Gastrocnemius medialis (tissue), 4 donors: ENCODE data around the gene OMG. TPM values are rescaled to one million over a fixed set of nuclear protein-coding genes. Genes with fewer than 3 reads are reported as not detected.

ENCODE experiments used
- ATAC-seq, 2 donors: fragments of 150-250 bp; one replicate each; pipeline ENCODE4 v1.9.1; 2016
- DNase-seq, 2 donors: peaks; one replicate each; pipeline ENCODE4 v3.0.0-alpha.2; 2019
- H3K27ac ChIP-seq, 4 donors: fragments of 200-600 bp; sonication (generic); 1 replicate in 1 of 4; 2 replicates in 3 of 4; pipeline ENCODE4 v1.5.1; 2016 to 2018; ENCODE audit warnings: mild to moderate bottlenecking in 2 of 4, moderate library complexity in 1 of 4
- H3K27me3 ChIP-seq, 3 donors: fragments of 200-600 bp; sonication (generic) in 2 of 3; 1 replicate in 1 of 3; 2 replicates in 2 of 3; pipeline versions ENCODE4 v1.5.1 to v1.6.0; 2016 to 2019; ENCODE audit warnings: mild to moderate bottlenecking in 1 of 3, moderate library complexity in 1 of 3
- H3K36me3 ChIP-seq, 2 donors: fragments of 200-600 bp; sonication (generic) in 1 of 2; one replicate each; pipeline ENCODE4 v1.5.1; 2017 to 2018
- H3K4me1 ChIP-seq, 2 donors: fragments of 200-600 bp; sonication (generic) in 1 of 2; one replicate each; pipeline ENCODE4 v1.5.1; 2016 to 2017; ENCODE audit warnings: mild to moderate bottlenecking in 2 of 2
- H3K4me3 ChIP-seq, 4 donors: fragments of 200-600 bp; sonication (generic) in 3 of 4; 1 replicate in 1 of 4; 2 replicates in 3 of 4; pipeline ENCODE4 v1.5.1; 2016 to 2019; ENCODE audit warnings: mild to moderate bottlenecking in 2 of 4
- H3K9me3 ChIP-seq, 3 donors: fragments of 200-600 bp; sonication (generic) in 2 of 3; 1 replicate in 1 of 3; 2 replicates in 2 of 3; pipeline ENCODE4 v1.5.1; 2016 to 2019
- POLR2A ChIP-seq, 2 donors: fragments of 450-650 bp; IDR thresholded peaks; one replicate each; pipeline ENCODE4 v1.6.1; 2017; ENCODE audit warnings: antibody characterized with exemption in 2 of 2, mild to moderate bottlenecking in 2 of 2, moderate library complexity in 2 of 2
- in situ Hi-C, 4 donors: fragments of 200-750 bp; cut with MboI; loops; one replicate each; pipeline versions ENCODE4 v1.15.0 to v1.8.0; 2017; ENCODE audit warnings: low sequenced_read_pairs in 4 of 4
- intact Hi-C: fragments of 100-400 bp; cut with DNase I; formaldehyde crosslinking; loops from one replicate; pipeline ENCODE4 v1.15.1; 2023; ENCODE audit warnings: low total_unique reads
- total RNA-seq, 4 donors: library from RNA; depleted of rRNA; stranded (reverse); fragments of >200 nt; gene quantifications; one replicate each; pipeline versions ENCODE4 v1.1.0 to v1.2.3, GENCODE V29; 2016
- TF ChIP-seq, protein P1 (sequence below), 5 experiments: fragments of 450-650 bp in 3 of 5; fragments of 200-600 bp in 2 of 5; sonication (generic) in 2 of 5; IDR thresholded peaks in 4 of 5; conservative IDR thresholded peaks in 1 of 5; 1 replicate in 4 of 5; 2 replicates in 1 of 5; pipeline ENCODE4 v1.5.1; 2016 to 2019; ENCODE audit warnings: antibody characterized with exemption in 5 of 5, mild to moderate bottlenecking in 3 of 5, moderate library complexity in 3 of 5

Gene OMG
- total RNA-seq, 4 donors from 2014 or later: not detected

DNA sequence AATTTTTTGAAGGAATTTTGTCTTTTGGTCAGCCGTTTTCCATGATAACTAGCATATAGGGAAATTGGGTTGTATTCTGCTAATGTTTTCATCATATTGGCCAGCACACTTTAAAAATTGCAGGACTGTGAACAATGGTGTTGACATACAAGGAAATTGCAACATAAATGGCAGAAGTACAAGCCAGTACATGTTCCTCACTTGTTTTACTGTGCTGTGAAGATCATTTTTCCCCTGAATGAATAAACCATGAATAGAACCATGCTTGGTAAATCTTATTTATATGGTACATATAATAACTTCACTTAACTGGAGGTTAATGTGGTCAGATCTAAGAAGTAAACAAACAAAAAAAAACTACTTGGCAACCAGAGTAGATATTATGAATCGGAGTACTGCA lies 22.8 kb downstream of the OMG start:
- no peaks in the 10 kb centered on the region for H3K36me3 ChIP-seq
- H3K9me3 ChIP-seq: no peaks in the 10 kb centered on the region
- no peak for DNase-seq
- no peak for TF ChIP-seq POLR2A (IDR thresholded peaks at IDR 0.05)
- TF ChIP-seq, protein P1, sequence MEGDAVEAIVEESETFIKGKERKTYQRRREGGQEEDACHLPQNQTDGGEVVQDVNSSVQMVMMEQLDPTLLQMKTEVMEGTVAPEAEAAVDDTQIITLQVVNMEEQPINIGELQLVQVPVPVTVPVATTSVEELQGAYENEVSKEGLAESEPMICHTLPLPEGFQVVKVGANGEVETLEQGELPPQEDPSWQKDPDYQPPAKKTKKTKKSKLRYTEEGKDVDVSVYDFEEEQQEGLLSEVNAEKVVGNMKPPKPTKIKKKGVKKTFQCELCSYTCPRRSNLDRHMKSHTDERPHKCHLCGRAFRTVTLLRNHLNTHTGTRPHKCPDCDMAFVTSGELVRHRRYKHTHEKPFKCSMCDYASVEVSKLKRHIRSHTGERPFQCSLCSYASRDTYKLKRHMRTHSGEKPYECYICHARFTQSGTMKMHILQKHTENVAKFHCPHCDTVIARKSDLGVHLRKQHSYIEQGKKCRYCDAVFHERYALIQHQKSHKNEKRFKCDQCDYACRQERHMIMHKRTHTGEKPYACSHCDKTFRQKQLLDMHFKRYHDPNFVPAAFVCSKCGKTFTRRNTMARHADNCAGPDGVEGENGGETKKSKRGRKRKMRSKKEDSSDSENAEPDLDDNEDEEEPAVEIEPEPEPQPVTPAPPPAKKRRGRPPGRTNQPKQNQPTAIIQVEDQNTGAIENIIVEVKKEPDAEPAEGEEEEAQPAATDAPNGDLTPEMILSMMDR (IDR thresholded peaks at IDR 0.05 in 4 of 5, conservative IDR thresholded peaks at IDR 0.05 in 1 of 5): no peak
- peak; percentile 80 to 81 for ATAC-seq
- intact Hi-C loops: no loop called here
- H3K27me3 ChIP-seq: no peaks in the 10 kb centered on the region
- H3K27ac ChIP-seq: no peak overlapping the region
- no peak overlapping the region for H3K4me3 ChIP-seq
- peaks cover 2 to 7% of the 10 kb centered on the region in 2 donors for H3K4me1 ChIP-seq
- in situ Hi-C loops: no loop called here

DNA sequence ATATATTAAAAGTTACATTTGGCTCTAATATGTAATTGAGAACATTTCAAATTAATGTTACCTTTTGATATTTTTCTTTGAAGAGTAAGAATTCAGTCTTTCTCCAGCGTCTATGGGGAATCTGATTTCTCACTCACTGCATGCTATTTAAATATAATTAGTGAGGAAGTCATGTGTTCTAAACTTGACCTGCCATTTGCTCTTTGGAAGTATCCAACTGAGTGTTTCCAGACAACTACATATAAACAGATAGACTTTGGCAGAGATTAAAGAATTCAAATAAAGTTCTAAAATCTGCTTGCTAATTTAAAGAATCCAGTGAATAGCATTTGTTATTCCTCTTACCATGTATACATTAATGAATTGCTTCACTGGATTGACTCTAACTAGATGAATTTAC lies 23.5 kb downstream of the OMG start:
- TF ChIP-seq POLR2A (IDR thresholded peaks at IDR 0.05): no peak
- TF ChIP-seq, protein P1 (IDR thresholded peaks at IDR 0.05 in 4 of 5, conservative IDR thresholded peaks at IDR 0.05 in 1 of 5): no peak
- no peak for ATAC-seq
- Histone ChIP-seq H3K4me1 (peaks cover 2 to 10% of the 10 kb centered on the region in 2 donors), H3K36me3 (no peaks in the 10 kb centered on the region), H3K27me3 (no peaks in the 10 kb centered on the region), H3K4me3 (no peak overlapping the region), H3K27ac (no peak overlapping the region), H3K9me3 (no peaks in the 10 kb centered on the region)
- intact Hi-C loops: no loop called here
- in situ Hi-C loops: no loop called here
- no peak for DNase-seq

DNA sequence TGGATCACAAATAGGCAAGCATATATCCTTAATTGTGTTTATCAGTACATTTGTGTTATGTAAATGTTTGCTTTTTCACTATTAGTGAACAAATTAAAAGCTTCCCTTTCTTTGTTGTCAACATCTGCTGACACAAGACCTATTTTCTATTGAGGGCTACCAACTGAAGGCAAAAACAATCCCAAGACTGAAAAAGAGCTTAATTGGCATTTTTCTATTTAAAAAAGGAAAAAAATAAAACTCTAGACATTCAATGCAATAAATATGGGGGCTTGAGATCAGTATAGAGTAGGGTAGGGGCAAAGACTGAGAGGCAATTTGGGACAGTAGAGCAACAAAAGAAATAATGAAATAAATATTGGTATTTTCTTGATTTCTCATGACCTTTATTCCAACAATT lies 24.2 kb downstream of the OMG start:
- H3K4me1 ChIP-seq: peaks cover 2 to 10% of the 10 kb centered on the region in 2 donors
- ATAC-seq: no peak
- in situ Hi-C loops: no loop called here
- no peak overlapping the region for H3K4me3 ChIP-seq
- TF ChIP-seq, protein P1 (IDR thresholded peaks at IDR 0.05 in 4 of 5, conservative IDR thresholded peaks at IDR 0.05 in 1 of 5): no peak
- TF ChIP-seq POLR2A (IDR thresholded peaks at IDR 0.05): no peak
- no peaks in the 10 kb centered on the region for H3K9me3 ChIP-seq
- intact Hi-C loops: no loop called here
- H3K36me3 ChIP-seq: no peaks in the 10 kb centered on the region
- H3K27ac ChIP-seq: no peak overlapping the region
- DNase-seq: no peak
- no peaks in the 10 kb centered on the region for H3K27me3 ChIP-seq

DNA sequence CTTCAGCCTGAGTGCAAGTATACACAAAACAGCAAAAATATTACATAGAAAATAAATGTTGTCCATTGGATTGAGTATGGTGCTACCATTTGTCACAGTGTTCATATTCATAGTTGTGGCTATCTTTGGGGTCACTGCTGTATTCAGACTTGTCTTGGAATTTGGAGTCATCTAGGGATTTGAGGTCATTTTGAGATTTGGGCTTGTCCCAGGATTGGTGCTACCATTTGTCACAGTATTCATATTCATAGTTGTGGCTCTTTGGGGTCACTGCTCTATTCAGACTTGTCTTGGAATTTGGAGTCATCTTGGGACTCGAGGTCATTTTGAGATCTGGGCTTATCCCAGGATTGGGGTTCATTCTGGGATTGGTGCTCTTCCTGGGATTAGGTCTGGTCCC lies 24.8 kb downstream of the OMG start:
- Histone ChIP-seq H3K4me1 (peaks cover 2 to 10% of the 10 kb centered on the region in 2 donors), H3K36me3 (no peaks in the 10 kb centered on the region), H3K9me3 (no peaks in the 10 kb centered on the region), H3K4me3 (no peak overlapping the region), H3K27me3 (no peaks in the 10 kb centered on the region), H3K27ac (no peak overlapping the region)
- DNase-seq: no peak
- in situ Hi-C loops (no loop called here), intact Hi-C loops (no loop called here)
- no peak for ATAC-seq
- TF ChIP-seq POLR2A (IDR thresholded peaks at IDR 0.05): no peak
- TF ChIP-seq, protein P1 (IDR thresholded peaks at IDR 0.05 in 4 of 5, conservative IDR thresholded peaks at IDR 0.05 in 1 of 5): no peak

DNA sequence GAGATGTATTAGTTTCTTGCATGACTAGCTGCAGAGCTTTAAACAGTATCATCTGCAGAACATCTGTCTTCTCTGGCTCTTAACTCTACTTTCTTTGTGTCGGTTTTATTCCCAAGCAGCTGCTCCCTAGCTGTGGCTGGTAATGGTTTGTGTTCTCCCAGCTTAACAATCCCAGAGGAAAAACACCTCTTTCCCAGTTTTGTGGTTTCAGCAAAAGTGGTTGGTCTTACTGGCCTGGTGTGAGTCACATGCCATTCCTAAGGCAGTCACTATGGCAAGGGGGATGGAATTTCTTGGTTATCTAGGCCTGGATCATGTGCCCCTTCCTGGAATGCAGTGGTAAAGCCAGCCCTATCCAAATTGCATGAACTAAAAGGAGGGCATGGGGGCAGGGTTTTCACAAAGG lies 27.5 kb downstream of the OMG start:
- DNase-seq (no peak), ATAC-seq (peak in 1 of 2 donors; percentile 46)
- no peaks in the 10 kb centered on the region for H3K27me3 ChIP-seq
- peaks cover 2 to 10% of the 10 kb centered on the region in 2 donors for H3K4me1 ChIP-seq
- TF ChIP-seq, protein P1 (IDR thresholded peaks at IDR 0.05 in 4 of 5, conservative IDR thresholded peaks at IDR 0.05 in 1 of 5): no peak
- no peak for TF ChIP-seq POLR2A (IDR thresholded peaks at IDR 0.05)
- H3K27ac ChIP-seq: peak overlapping the region in 1 of 4 donors; percentile 4
- no peaks in the 10 kb centered on the region for H3K9me3 ChIP-seq
- intact Hi-C loops: no loop called here
- in situ Hi-C loops: no loop called here
- H3K36me3 ChIP-seq: peaks cover 0 to 16% of the 10 kb centered on the region in 2 donors
- H3K4me3 ChIP-seq: no peak overlapping the region
